ENCODE measurements around the gene RICTOR. TPM values are rescaled to one million over a fixed set of nuclear protein-coding genes. Genes with fewer than 3 reads are reported as not detected.

The RICTOR gene
- total and polyA plus RNA-seq, 4 donors, result 4.9 to 102 (median 19.7) TPM

GRCh38 chr5:38888041-38888440, 186.2 kb downstream of the RICTOR start:
- Histone ChIP-seq H3K36me3 (ENCODE audit: control insufficient read depth in 4 of 4, insufficient read depth in 4 of 4, low read length in 4 of 4) (peaks cover 15 to 21% (median 16%) of the 10 kb centered on the region in 4 donors), H3K9me3 (ENCODE audit: control insufficient read depth in 4 of 4, insufficient read depth in 3 of 4, low read length in 3 of 4) (no peaks in the 10 kb centered on the region), H3K27me3 (ENCODE audit: control insufficient read depth in 3 of 3, insufficient read depth in 3 of 3, low read length in 2 of 3) (no peaks in the 10 kb centered on the region), H3K27ac (ENCODE audit: low read depth in 1 of 2, low read length in 1 of 2) (no peak overlapping the region), H3K4me3 (no peak overlapping the region), H3K9ac (ENCODE audit: insufficient read depth in 1 of 2, low read length in 2 of 2) (no peak overlapping the region), H3K4me1 (ENCODE audit: control insufficient read depth in 5 of 5, insufficient read depth in 5 of 5, low read length in 5 of 5) (peaks cover 0 to 4% (median 0%) of the 10 kb centered on the region in 5 donors)
- TF ChIP-seq CTCF (IDR thresholded peaks at IDR 0.05; ENCODE audit: control extremely low read depth, extremely low read depth), result no peak
- DNase-seq, result no peak
- ATAC-seq (ENCODE audit: insufficient read depth, low FRiP score), result no peak
- WGBS, 2 donors, result 57 to 69% methylated on average over 8 of the region's 8 CpGs

Small RNAs within 50 kb of the gene (small RNA-seq; reads per million reads assigned to genes)
- not detected for gene AIG1P1 (ENCODE audit: low replicate concordance)

Other genes with a start within 250 kb of the RICTOR start
- gene OSMR, start 228.4 kb downstream of the RICTOR start, total RNA-seq, result 10 to 100 TPM; 51.7 to 72.8 TPM
- gene OSMR, start 228.4 kb downstream of the RICTOR start, polyA plus RNA-seq, result 10 to 100 TPM; 15.4 to 63.0 TPM
- gene FYB1, start 145.2 kb upstream of the RICTOR start, total RNA-seq, result 10 to 100 TPM; 31.2 to 33.9 TPM
- gene FYB1, start 145.2 kb upstream of the RICTOR start, polyA plus RNA-seq, result 10 to 100 TPM in 1 of 2 donors, 1 to 10 TPM in 1; 4.5 to 51.4 TPM